Astrocyte of the spinal cord (primary cell): Measurements from ENCODE around the gene GIPC2.
A peak's percentile ranks its signal among the peaks of the same experiment; 100 is the strongest.

ENCODE experiments used
- DNase-seq: peaks from one replicate; pipeline ENCODE4 v3.0.0; 2011; ENCODE audit warnings: low read depth, low spot score
- H3K4me3 ChIP-seq: 2 replicates; pipeline ENCODE4 v1.5.1; 2011; ENCODE audit warnings: low read depth, mild to moderate bottlenecking, low read length, moderate library complexity
- in situ Hi-C: cut with HindIII; loops from 2 replicates; pipeline ENCODE4 v1.10.0; 2017; ENCODE audit warnings: low sequenced_read_pairs
- TF ChIP-seq, protein P1 (sequence below): IDR thresholded peaks from 2 replicates; pipeline ENCODE4 v1.5.1; 2012; ENCODE audit warnings: low read depth, mild to moderate bottlenecking, low read length, inconsistent platforms

Gene GIPC2

DNA sequence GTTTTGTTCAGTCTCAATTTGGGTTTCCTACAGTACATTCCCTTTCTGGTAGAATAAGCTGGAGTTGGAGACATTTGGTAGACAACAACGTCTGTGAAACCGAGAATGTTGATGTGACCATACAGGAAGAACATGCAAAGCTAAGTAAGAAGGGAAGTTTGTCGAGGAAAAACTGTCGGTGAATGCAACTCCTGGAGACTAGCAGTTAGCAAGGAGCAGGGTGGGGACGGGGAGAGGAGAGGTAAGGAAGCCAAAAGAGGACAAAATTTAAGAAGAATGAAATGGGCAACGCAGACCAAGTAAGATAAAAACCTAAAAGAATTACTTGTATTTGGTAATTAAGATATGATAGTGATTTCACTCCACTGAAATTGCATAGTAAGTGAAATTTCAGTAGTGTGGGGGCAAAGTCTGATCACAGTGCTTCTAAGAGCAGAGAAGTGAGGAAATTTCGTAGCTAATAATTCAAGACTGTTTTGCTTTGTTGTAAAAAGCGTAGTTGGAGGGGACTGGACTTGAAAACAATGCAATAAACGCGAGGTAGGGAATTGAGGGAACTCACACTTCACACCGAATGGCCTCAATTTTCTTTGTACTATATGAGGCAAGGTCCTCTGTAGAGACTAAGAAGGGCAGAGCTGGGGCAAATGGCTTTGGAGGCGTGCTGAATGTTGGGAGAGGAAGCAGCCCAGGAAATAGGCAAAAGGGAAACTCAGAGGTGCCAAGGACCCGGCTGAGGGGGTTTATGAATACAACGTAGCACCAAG, 787 bp upstream of the GIPC2 start:
- no peak overlapping the region for H3K4me3 ChIP-seq
- DNase-seq = no peak
- TF ChIP-seq, protein P1, sequence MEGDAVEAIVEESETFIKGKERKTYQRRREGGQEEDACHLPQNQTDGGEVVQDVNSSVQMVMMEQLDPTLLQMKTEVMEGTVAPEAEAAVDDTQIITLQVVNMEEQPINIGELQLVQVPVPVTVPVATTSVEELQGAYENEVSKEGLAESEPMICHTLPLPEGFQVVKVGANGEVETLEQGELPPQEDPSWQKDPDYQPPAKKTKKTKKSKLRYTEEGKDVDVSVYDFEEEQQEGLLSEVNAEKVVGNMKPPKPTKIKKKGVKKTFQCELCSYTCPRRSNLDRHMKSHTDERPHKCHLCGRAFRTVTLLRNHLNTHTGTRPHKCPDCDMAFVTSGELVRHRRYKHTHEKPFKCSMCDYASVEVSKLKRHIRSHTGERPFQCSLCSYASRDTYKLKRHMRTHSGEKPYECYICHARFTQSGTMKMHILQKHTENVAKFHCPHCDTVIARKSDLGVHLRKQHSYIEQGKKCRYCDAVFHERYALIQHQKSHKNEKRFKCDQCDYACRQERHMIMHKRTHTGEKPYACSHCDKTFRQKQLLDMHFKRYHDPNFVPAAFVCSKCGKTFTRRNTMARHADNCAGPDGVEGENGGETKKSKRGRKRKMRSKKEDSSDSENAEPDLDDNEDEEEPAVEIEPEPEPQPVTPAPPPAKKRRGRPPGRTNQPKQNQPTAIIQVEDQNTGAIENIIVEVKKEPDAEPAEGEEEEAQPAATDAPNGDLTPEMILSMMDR = no peak
- in situ Hi-C loops = no loop called here

DNA sequence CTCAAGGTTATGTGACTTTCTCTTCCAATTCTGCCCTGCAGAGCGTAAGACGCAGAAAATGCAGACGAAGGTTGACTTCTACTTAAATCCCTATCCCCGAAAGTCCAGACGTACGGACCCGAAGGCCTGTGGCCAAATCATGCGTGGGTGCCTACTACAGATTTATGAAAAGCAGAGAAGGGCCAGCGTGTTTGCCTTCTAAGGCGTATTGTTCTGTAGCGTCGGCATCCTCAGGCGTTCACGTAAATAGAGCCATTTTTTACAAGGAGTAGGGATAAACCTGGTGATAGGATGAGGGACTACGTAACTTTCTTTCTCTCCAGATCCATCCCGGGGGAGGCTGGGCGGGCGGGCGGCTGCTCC, 222 bp upstream of the GIPC2 start:
- TF ChIP-seq, protein P1 = no peak
- no peak for DNase-seq
- in situ Hi-C loops = no loop called here
- peak overlapping the region; percentile 52 for H3K4me3 ChIP-seq

DNA sequence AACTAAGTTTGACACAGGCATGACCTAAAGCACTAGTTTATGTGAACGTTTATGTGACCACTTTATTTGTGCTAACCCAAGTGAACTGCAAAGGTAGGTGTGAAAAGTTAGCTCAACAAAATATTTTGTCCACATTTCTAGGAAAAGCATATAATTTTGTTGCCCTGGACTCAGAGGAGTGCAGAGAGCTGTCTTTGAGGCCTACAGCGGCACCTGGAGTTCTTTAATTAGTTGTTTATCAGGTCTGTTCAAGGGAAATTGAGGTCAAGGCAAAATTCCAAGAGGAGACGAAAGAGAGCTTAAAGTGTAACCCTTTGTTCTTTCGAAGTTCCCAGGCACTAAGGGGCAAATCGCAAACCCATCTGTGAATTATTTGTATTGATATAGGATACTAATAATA, 1.3 kb downstream of the GIPC2 start:
- DNase-seq = no peak
- TF ChIP-seq, protein P1 = no peak
- in situ Hi-C loops = no loop called here
- H3K4me3 ChIP-seq = no peak overlapping the region

DNA sequence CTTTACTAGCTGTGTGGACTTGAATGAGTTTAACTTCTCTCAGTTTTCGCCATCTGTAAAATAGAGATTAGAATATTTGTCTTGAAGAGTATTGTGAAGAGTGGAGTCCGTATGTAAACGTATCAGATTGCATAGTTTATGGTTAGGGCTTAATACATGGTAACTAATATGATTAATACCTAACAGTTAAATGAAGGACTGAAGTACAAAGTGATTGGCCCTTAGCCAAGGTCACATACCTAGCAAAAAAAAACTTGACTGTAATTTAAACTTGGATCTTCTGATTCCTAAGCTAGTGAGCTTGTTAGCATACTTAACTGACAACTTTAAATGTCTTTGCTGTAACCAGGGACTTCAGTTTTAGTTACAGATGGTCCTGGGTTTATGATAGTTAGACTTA, 1.9 kb downstream of the GIPC2 start:
- in situ Hi-C loops = no loop called here
- TF ChIP-seq, protein P1 = no peak
- no peak for DNase-seq
- H3K4me3 ChIP-seq = no peak overlapping the region

DNA sequence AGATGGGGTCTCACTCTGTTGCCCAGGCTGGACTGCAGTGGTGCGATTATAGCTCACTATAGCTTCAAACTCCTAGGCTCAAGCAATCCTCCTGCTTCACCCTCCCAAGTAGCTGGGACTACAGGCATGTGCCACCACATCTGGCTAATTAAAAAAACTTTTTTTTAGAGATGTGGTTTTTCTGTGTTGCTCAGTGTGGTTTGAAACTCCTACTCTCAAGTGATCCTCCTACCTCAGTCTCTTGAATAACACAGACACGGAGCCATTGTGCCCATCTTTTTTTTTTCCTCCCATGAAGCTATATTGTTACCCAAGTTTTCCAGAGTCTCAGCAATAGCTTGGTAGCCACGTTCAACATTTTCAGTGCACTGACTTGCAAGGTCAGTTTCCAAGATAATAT, 2.7 kb downstream of the GIPC2 start:
- H3K4me3 ChIP-seq = no peak overlapping the region
- no peak for DNase-seq
- in situ Hi-C loops = no loop called here
- TF ChIP-seq, protein P1 = no peak

DNA sequence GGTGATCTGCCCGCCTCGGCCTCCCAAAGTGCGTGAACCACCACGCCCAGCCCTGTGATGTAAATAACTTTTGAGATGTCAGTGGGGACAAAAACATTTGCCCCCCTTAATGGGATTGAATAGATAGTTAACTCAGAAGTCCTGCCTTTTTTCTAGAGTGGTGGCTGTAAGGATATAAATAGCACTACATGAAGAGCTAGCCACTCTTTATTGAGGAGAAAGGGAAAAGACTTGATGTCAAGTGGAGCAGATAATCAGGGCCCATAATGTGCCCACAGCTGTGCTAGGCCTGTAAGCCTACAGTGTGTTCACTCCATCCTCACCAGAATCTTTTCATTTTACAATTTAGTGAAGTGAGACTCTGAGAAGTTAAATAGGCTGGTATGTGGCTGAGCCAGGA, 3.6 kb downstream of the GIPC2 start:
- TF ChIP-seq, protein P1 = no peak
- no peak for DNase-seq
- in situ Hi-C loops = no loop called here
- no peak overlapping the region for H3K4me3 ChIP-seq
